CD8-positive, alpha-beta memory T cell (primary cell): ENCODE results near the gene PGAM2. TPM values are rescaled to one million over a fixed set of nuclear protein-coding genes. Genes with fewer than 3 reads are reported as not detected.
A peak's percentile ranks its signal among the peaks of the same experiment; 100 is the strongest.
"Not testable (repeated sequence)": the region's sequence is repeated elsewhere in the genome, so short reads cannot be mapped to it uniquely, and the experiment has no call there.

Experiments used
- CTCF ChIA-PET: fragments of 350-600 bp; sonication (Branson Sonifier 250); formaldehyde crosslinking; loops from one replicate; lab custom pipeline; 2021; ENCODE audit warnings: antibody characterized with exemption; lab: Charles Lee
- POLR2A ChIA-PET: fragments of 350-600 bp; sonication (Branson Sonifier 250); formaldehyde crosslinking; loops from one replicate; lab custom pipeline; 2021; ENCODE audit warnings: antibody characterized with exemption; lab: Charles Lee
- DNase-seq, 5 donors: peaks; one replicate each; pipeline versions ENCODE4 v3.0.0 to v3.0.0-alpha.2; 2020 to 2022; ENCODE audit warnings: mixed read lengths in 1 of 5
- H3K27ac ChIP-seq: one replicate; pipeline ENCODE4 v1.7.0; 2013; ENCODE audit warnings: low read depth, mild to moderate bottlenecking, low read length, moderate library complexity
- H3K27me3 ChIP-seq: 2 replicates; pipeline ENCODE4 v1.7.0; 2013; ENCODE audit warnings: low read length, mild to moderate bottlenecking; ENCODE audit not compliant: insufficient read depth, poor library complexity, severe bottlenecking
- H3K36me3 ChIP-seq: 2 replicates; pipeline ENCODE4 v1.7.0; 2013; ENCODE audit warnings: mild to moderate bottlenecking, low read length, moderate library complexity; ENCODE audit not compliant: insufficient read depth
- H3K4me1 ChIP-seq: 2 replicates; pipeline ENCODE4 v1.7.0; 2013; ENCODE audit warnings: mild to moderate bottlenecking, low read length, moderate library complexity; ENCODE audit not compliant: insufficient read depth
- H3K4me3 ChIP-seq: 2 replicates; pipeline ENCODE4 v1.7.0; 2013; ENCODE audit warnings: mild to moderate bottlenecking, low read length
- H3K9me3 ChIP-seq: 2 replicates; pipeline ENCODE4 v1.7.0; 2013; ENCODE audit warnings: mild to moderate bottlenecking, low read length
- H3K27ac Mint-ChIP-seq, 8 donors: one replicate each; pipeline ENCODE4 v1.8.0; 2020 to 2021; ENCODE audit warnings: mixed read lengths in 8 of 8, mild to moderate bottlenecking in 6 of 8, inconsistent platforms in 3 of 8, moderate library complexity in 3 of 8
- H3K27me3 Mint-ChIP-seq, 2 donors: one replicate each; pipeline ENCODE4 v1.8.0; 2020 to 2021; ENCODE audit warnings: mixed read lengths in 2 of 2, mild to moderate bottlenecking in 1 of 2, moderate library complexity in 1 of 2
- H3K36me3 Mint-ChIP-seq, 3 donors: one replicate each; pipeline ENCODE4 v1.8.0; 2020 to 2021; ENCODE audit warnings: mixed read lengths in 3 of 3, inconsistent platforms in 1 of 3, mild to moderate bottlenecking in 1 of 3
- H3K4me1 Mint-ChIP-seq, 3 donors: one replicate each; pipeline ENCODE4 v1.8.0; 2020 to 2021; ENCODE audit warnings: mixed read lengths in 3 of 3, inconsistent platforms in 1 of 3, mild to moderate bottlenecking in 1 of 3
- H3K4me3 Mint-ChIP-seq, 7 donors: one replicate each; pipeline ENCODE4 v1.8.0; 2020 to 2021; ENCODE audit warnings: mixed read lengths in 7 of 7, mild to moderate bottlenecking in 6 of 7, moderate library complexity in 4 of 7, inconsistent platforms in 2 of 7
- H3K9me3 Mint-ChIP-seq, 5 donors: one replicate each; pipeline ENCODE4 v1.8.0; 2020 to 2022; ENCODE audit warnings: mixed read lengths in 5 of 5, mild to moderate bottlenecking in 3 of 5, moderate library complexity in 2 of 5, inconsistent platforms in 1 of 5
- polyA plus RNA-seq: library from polyadenylated mRNA; unstranded; fragments of 300-500 nt; fragmentation: Illumina TruSeq; gene quantifications from one replicate; pipeline ENCODE4 v1.2.3, GENCODE V29; 2021
- total RNA-seq, 2 experiments: library from RNA; stranded (reverse); gene quantifications; one replicate each; pipeline ENCODE4 v1.2.3, GENCODE V29; 2021

PGAM2 gene
- total and polyA plus RNA-seq, 3 experiments from 2014 or later: 0.38 to 0.44 TPM; not detected in 1

DNA sequence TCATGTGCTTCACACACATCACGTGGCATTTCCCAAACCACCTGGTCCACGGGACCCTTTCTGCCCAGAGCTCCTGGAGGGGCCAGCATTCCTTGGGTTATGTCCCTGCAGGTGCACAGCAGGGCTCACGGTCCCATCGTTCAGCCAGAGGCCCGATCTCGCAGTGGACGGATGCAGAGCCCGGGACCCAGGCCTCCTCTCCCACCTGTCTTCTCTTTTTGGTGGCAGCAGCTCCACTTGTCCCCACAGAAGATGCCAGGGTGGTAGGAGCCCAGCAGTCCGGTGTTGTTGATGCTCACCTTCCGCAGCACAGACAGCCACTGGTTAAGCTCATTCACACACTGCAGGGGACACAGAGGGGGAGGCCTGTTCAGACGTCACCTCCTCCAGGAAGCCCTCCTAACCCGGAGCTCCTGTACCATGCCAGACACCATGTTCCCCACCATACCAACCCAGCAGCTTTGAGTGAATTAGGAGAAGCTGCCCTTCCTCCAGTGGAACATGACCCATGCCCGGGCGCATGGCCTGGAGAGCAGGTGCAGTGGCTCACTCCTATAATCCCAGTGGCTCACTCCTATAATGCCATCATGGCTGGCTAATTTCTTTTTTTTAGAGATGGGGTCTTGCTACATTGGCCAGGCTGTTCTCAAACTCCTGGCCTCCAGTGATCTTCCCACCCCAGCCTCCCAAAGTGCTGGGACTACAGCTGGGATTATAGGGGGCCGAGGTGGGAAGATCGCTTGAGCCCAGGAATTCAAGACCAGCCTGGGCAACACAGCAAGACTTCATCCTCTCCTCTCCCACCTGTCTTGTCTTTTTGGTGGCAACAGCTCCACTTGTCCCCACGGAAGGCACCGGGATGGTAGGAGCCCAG is 31.2 kb downstream of the PGAM2 start:
- H3K27me3 ChIP-seq, H3K4me1 Mint-ChIP-seq, H3K36me3 ChIP-seq, POLR2A ChIA-PET, H3K9me3 Mint-ChIP-seq, H3K9me3 ChIP-seq, H3K27me3 Mint-ChIP-seq, H3K27ac Mint-ChIP-seq, H3K4me1 ChIP-seq, DNase-seq, H3K27ac ChIP-seq, H3K4me3 Mint-ChIP-seq, CTCF ChIA-PET, H3K4me3 ChIP-seq: not testable (repeated sequence)
- H3K36me3 Mint-ChIP-seq: peaks cover 0 to 10% (median 2%) of the 10 kb centered on the region in 3 donors

DNA sequence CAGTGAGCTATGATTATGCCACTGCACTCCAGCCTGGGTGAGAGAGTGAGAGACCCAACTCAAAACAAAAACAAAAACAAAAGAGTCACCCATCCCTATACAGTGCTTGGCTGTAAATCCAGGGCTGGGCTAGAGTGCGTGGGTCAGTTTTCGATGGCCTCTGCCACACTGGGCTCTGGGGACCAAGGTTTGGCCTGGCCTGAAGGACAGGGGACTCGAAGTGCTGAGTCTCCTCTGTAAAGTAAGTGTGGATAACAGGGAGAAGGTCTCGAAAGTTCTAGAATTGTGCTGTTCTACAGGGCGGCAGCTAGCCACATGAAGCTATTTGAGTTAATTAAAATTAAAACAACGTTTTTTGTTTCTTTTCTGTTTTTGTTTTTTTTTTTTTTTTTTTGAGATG is 33.3 kb downstream of the PGAM2 start:
- DNase-seq, H3K27me3 ChIP-seq, H3K4me1 Mint-ChIP-seq, H3K27ac Mint-ChIP-seq, H3K36me3 ChIP-seq, POLR2A ChIA-PET, H3K27ac ChIP-seq, CTCF ChIA-PET, H3K4me3 Mint-ChIP-seq, H3K4me1 ChIP-seq, H3K4me3 ChIP-seq, H3K9me3 Mint-ChIP-seq, H3K9me3 ChIP-seq, H3K27me3 Mint-ChIP-seq: not testable (repeated sequence)
- peaks cover 0 to 10% (median 0%) of the 10 kb centered on the region in 3 donors for H3K36me3 Mint-ChIP-seq

DNA sequence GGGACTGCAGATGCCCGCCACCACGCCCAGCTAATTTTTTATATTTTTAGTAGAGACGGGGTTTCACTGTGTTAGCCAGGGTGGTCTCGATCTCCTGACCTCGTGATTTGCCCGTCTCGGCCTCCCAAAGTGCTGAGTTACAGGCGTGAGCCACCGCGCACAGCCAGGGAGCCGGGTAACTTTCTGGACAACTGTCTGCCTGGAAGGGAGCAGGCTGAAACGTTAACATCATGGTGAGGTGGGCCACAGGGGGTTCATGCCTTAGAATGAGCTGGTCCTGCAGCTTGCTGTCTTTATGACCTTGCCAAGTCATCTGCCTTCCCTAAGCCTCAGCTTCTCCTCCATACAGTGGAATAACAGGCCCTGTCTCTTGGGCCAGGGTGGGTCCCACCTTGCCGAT is 34.0 kb downstream of the PGAM2 start:
- CTCF ChIA-PET, H3K4me3 Mint-ChIP-seq: not testable (repeated sequence)
- DNase-seq: peak in 1 of 5 donors; percentile 36

DNA sequence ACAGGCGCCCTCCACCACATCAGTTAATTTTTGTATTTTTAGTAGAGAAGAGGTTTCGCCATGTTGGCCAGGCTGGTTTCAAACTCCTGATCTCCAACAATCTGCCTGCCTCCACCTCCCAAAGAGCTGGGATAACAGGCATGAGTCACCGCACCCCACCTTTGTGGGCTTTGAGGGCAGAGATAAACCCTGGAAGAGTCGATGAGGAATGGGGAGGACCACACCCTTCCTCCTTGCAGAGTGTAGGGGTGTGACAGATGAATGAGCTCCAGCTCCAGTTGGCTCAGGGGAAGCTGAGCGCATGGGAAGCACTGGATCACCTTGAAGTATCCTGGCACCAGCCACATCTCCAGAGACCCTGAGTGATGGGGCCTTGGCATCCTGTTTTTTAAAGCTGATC is 35.3 kb downstream of the PGAM2 start:
- CTCF ChIA-PET, H3K27me3 Mint-ChIP-seq, DNase-seq, H3K4me1 ChIP-seq, H3K27me3 ChIP-seq, H3K4me3 ChIP-seq, H3K4me3 Mint-ChIP-seq, POLR2A ChIA-PET, H3K9me3 Mint-ChIP-seq, H3K27ac Mint-ChIP-seq, H3K27ac ChIP-seq, H3K4me1 Mint-ChIP-seq, H3K36me3 ChIP-seq, H3K9me3 ChIP-seq: not testable (repeated sequence)
- H3K36me3 Mint-ChIP-seq: peaks cover 0 to 10% (median 0%) of the 10 kb centered on the region in 3 donors

More for the DNA sequence above, 34.0 kb downstream of the PGAM2 start:
- H3K9me3 Mint-ChIP-seq, H3K9me3 ChIP-seq, H3K27ac Mint-ChIP-seq, POLR2A ChIA-PET, H3K36me3 ChIP-seq, H3K27me3 ChIP-seq, H3K4me3 ChIP-seq, H3K4me1 Mint-ChIP-seq, H3K27ac ChIP-seq, H3K27me3 Mint-ChIP-seq, H3K4me1 ChIP-seq: not testable (repeated sequence)
- H3K36me3 Mint-ChIP-seq: peaks cover 0 to 10% (median 0%) of the 10 kb centered on the region in 3 donors

DNA sequence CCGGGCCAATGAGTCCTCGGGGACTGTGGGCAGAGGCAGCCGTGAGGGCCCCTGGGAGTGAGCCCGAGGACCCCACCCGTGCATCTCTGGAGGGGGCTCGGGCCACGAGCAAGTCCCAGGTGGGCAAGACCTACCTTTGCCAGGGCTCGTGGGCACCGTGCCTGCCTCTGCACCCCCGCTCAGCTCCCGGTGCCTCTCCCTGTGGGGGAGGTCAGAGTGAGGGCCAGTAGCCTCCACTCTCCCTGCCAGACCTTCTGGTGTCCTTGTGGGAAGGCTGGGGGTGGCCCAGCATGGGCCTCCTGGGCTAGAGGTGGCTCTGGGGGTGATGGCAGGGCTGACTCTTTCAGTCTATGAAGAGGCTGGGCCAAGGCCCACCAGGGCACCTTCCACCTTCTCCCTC is 35.9 kb downstream of the PGAM2 start:
- H3K9me3 ChIP-seq, H3K27me3 Mint-ChIP-seq, H3K4me1 ChIP-seq, H3K4me3 Mint-ChIP-seq, POLR2A ChIA-PET, H3K27ac Mint-ChIP-seq, CTCF ChIA-PET, H3K36me3 Mint-ChIP-seq, H3K9me3 Mint-ChIP-seq, H3K27ac ChIP-seq, H3K4me3 ChIP-seq, DNase-seq, H3K27me3 ChIP-seq, H3K4me1 Mint-ChIP-seq, H3K36me3 ChIP-seq: not testable (repeated sequence)

DNA sequence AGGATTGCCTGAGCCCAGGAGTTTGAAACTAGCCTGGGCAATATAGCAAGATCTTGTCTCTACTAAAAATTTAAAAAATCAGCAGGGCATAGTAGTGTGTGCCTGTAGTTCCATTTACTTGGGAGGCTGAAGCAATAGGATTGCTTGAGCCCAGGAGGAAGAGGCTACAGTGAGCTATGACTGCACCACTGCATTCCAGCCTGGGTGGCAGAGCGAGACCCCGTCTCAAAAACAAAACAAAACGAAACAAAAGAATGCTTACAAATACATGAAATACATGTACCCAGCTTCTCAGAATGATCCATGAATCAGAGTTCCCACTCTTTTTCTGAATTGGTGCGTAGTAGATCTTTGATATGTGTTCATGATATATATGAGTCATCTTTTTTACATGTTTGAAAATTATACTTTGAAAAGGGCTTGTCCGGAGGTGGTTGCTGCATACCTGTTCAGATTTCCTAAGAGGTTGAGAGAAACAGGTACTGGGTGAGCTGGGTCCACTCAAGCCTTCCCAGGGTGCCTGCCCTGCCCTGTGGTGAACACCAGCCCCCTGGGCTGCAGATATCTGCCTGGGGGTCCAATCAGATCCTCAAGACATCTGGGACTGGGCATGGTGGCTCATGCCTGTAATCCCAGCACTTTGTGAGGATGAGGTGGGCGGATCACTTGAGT is 42.4 kb downstream of the PGAM2 start:
- Mint-ChIP-seq H3K4me1 (peaks cover 15 to 18% (median 15%) of the 10 kb centered on the region in 3 donors), H3K27ac (peak overlapping the region in 2 of 8 donors; percentile 36 to 41)
- H3K36me3 ChIP-seq, H3K27me3 Mint-ChIP-seq, H3K4me3 ChIP-seq, H3K9me3 Mint-ChIP-seq, DNase-seq, H3K4me3 Mint-ChIP-seq, H3K9me3 ChIP-seq, H3K27me3 ChIP-seq, H3K4me1 ChIP-seq, H3K27ac ChIP-seq, H3K36me3 Mint-ChIP-seq, CTCF ChIA-PET: not testable (repeated sequence)
- POLR2A ChIA-PET: interaction anchor here (0.6 kb wide), 1 partner anchor 178 kb away, joined by 3 read pairs; the partner anchor contains the start of gene YKT6

DNA sequence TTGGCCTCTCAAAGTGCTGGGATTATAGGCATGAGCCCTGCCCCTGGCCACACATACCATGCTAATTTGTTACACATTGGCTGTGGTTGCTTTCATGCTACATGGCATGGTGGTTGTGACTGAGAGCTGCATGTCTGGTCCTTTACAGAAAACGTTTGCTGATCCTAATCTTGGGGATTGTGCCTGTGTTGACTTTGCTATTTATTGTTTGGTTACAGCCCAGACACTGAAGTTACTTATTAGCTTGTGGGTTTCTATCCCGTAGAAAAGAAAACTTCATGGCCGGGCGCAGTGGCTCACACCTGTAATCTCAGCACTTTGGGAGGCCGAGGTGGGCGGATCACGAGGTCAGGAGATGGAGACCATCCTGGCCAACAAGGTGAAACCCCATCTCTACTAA is 43.3 kb downstream of the PGAM2 start:
- H3K4me3 ChIP-seq, H3K27ac ChIP-seq, H3K4me3 Mint-ChIP-seq, CTCF ChIA-PET, DNase-seq, H3K9me3 Mint-ChIP-seq, POLR2A ChIA-PET, H3K9me3 ChIP-seq, H3K27me3 ChIP-seq, H3K27me3 Mint-ChIP-seq, H3K36me3 ChIP-seq, H3K36me3 Mint-ChIP-seq, H3K27ac Mint-ChIP-seq, H3K4me1 ChIP-seq: not testable (repeated sequence)
- H3K4me1 Mint-ChIP-seq: peaks cover 15 to 22% (median 15%) of the 10 kb centered on the region in 3 donors

DNA sequence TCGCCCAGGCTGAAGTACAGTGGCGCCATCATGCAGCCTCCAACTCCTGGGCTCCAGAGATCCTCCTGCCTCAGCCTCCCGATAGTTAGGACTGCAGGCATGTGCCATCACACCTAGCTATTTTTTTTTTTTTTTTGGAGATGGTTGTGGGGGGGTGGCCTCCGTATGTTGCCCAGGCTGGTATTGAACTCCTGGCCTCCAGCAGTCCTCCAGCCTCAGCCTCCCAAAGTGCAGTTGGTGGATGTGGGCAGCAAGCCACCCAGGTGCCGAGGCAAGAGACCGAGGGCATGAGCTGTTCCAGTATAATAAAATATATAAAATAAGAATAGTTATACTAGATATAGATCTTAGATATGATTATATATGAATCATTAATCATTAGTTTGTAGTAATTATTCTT is 45.5 kb downstream of the PGAM2 start:
- not testable (repeated sequence) for H3K4me3 Mint-ChIP-seq, H3K36me3 Mint-ChIP-seq, H3K9me3 Mint-ChIP-seq, H3K4me3 ChIP-seq, H3K27ac Mint-ChIP-seq, H3K27ac ChIP-seq, H3K36me3 ChIP-seq, H3K27me3 Mint-ChIP-seq, H3K9me3 ChIP-seq, DNase-seq, H3K27me3 ChIP-seq, H3K4me1 ChIP-seq
- peaks cover 15 to 24% (median 15%) of the 10 kb centered on the region in 3 donors for H3K4me1 Mint-ChIP-seq
- ChIA-PET CTCF (interaction anchor here (0.6 to 1.8 kb wide), 9 partner anchors 19 to 546 kb away, joined by 3 to 6 read pairs (median 4); partner anchors contain the start of genes DBNL, POLD2 and YKT6), POLR2A (interaction anchor here (0.9 kb wide), 1 partner anchor 25 kb away, joined by 4 read pairs; the partner anchor contains the start of gene DBNL)
